WI38 (cell line): ENCODE results near the gene CUEDC1.

Experiments
- H3K4me3 ChIP-seq: 2 replicates; pipeline ENCODE4 v1.5.1; 2011; ENCODE audit warnings: low read depth, mild to moderate bottlenecking, control low read depth, low read length
- CTCF ChIP-seq: IDR thresholded peaks from 2 replicates; pipeline ENCODE4 v1.5.1; 2012; ENCODE audit warnings: low read depth, mild to moderate bottlenecking, control low read depth, low read length

CUEDC1 gene

GRCh38 chr17:57930239-57930638 is 25.0 kb downstream of the CUEDC1 start:
- no peak overlapping the region for H3K4me3 ChIP-seq
- TF ChIP-seq CTCF, result no peak

- H3K4me3 ChIP-seq, result no peak overlapping the region
- no peak for TF ChIP-seq CTCF
Observed at GRCh38 chr17:57929386-57929785, 25.8 kb downstream of the CUEDC1 start.

- TF ChIP-seq CTCF, result no peak
- H3K4me3 ChIP-seq, result no peak overlapping the region
Observed at GRCh38 chr17:57928928-57929327, 26.3 kb downstream of the CUEDC1 start.

- H3K4me3 ChIP-seq, result no peak overlapping the region
- TF ChIP-seq CTCF, result no peak
Observed at GRCh38 chr17:57927048-57927723, 28.0 kb downstream of the CUEDC1 start.

- TF ChIP-seq CTCF, result no peak
- no peak overlapping the region for H3K4me3 ChIP-seq
Observed at GRCh38 chr17:57926723-57927047, 28.5 kb downstream of the CUEDC1 start.

GRCh38 chr17:57925361-57925990 is 29.7 kb downstream of the CUEDC1 start:
- TF ChIP-seq CTCF, result no peak
- H3K4me3 ChIP-seq, result no peak overlapping the region

- no peak overlapping the region for H3K4me3 ChIP-seq
Observed at GRCh38 chr17:57924677-57925076, 30.5 kb downstream of the CUEDC1 start.

More at GRCh38 chr17:57924677-57925076, 30.5 kb downstream of the CUEDC1 start:
- TF ChIP-seq CTCF, result no peak
